Measurements from ENCODE around the gene ZNF629.

The ZNF629 gene

GRCh38 chr16:30747331-30747730 is 39.7 kb downstream of the ZNF629 start:
- DNase-seq: no peak

DNA sequence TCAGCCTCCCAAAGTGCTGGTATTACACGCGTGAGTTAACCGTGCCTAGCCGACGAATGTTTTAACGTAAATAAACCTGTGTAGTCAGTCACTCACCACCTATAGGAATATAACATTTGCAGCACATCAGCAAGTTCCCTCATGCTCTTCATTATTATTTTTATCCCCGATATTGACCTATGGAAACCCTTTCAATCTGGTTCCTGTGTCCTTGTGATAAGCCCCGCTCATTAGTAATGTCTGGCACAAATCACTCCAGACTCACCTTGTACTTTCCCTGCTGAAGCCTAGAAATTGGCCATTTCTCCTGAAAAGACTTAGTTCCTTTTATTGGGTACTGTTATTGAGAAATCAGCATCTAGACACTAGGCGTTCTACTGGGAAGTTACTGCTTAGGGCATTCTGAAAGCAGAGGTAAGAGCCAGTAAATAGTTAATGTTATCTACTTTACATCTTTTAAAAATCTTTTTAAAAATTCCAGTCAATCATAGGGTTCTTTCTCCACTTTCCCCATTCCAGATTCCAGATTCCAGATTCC is 40.3 kb downstream of the ZNF629 start:
- DNase-seq: no peak

GRCh38 chr16:30745082-30745481 is 41.9 kb downstream of the ZNF629 start:
- DNase-seq: no peak

DNA sequence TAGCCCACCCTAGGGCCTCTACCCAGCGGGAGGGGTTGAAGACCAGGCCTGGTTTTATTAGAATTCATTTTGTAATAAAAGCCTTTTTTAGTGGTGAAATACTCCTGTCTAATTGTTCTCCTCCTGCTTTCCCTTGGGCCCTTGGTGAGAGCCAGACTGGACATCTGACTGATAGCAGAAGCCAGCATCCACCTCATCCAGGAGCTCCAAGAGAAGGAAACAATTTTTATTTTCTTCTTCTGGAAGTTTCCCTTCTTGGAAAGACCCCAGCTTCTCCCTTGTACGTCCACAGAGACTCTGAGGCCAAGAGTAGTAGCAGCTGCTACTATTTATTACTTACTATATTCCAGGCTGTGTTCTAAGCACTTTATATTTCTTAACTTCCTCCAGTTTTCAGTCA is 42.8 kb downstream of the ZNF629 start:
- no peak for DNase-seq

DNA sequence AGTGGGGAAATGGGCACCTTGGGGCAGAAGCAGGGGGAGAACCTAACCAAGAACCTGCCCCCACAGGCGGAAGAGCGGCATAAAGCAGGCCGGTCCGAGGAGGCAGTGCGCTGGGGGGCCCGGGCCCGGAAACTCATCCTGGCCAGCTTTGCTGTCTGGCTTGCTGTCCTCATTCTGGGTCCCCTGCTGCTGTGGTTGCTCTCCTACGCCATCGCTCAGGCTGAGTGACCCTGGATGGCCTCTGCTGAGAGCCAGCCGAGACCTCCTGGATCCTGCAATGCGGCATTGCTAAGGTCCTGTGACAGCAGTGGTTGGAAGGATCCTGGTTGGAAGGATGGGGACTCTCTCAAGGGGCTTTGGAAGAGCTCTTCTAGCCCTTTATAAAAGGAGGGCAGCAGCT is 43.3 kb downstream of the ZNF629 start:
- no peak for DNase-seq

- DNase-seq: no peak
Measured at GRCh38 chr16:30741461-30741914, 45.5 kb downstream of the ZNF629 start.

GRCh38 chr16:30740364-30741251 is 46.4 kb downstream of the ZNF629 start:
- no peak for DNase-seq

DNA sequence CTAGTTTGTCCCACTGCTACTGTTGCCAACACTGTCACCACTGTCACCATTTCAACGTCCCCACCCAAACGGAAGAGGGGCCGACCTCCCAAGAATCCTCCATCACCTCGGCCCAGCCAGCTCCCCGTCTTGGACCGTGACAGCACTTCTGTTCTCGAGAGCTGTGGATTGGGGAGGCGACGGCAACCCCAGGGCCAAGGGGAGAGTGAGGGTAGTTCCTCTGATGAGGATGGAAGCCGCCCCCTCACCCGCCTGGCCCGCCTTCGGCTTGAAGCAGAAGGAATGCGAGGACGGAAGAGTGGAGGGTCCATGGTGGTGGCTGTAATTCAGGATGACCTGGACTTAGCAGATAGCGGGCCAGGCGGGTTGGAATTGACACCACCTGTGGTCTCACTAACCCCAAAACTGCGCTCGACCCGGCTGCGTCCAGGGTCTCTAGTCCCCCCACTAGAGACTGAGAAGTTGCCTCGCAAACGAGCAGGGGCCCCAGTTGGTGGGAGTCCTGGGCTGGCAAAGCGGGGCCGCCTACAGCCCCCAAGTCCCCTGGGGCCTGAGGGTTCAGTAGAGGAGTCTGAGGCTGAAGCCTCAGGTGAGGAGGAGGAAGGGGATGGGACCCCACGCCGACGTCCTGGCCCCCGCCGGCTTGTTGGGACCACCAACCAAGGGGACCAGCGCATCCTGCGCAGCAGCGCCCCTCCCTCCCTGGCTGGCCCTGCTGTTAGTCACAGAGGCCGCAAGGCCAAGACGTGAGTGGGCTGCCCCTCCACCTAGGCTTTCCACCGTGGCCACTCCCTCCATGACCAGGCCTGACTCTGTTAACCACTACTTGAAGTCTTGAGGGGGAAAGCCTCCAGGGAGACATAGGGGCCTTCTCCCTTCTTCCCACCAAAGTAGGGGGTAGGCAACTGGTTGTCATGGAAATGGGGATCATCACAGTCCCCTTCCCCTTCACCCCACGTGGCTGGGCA is 47.7 kb downstream of the ZNF629 start:
- no peak for DNase-seq

DNA sequence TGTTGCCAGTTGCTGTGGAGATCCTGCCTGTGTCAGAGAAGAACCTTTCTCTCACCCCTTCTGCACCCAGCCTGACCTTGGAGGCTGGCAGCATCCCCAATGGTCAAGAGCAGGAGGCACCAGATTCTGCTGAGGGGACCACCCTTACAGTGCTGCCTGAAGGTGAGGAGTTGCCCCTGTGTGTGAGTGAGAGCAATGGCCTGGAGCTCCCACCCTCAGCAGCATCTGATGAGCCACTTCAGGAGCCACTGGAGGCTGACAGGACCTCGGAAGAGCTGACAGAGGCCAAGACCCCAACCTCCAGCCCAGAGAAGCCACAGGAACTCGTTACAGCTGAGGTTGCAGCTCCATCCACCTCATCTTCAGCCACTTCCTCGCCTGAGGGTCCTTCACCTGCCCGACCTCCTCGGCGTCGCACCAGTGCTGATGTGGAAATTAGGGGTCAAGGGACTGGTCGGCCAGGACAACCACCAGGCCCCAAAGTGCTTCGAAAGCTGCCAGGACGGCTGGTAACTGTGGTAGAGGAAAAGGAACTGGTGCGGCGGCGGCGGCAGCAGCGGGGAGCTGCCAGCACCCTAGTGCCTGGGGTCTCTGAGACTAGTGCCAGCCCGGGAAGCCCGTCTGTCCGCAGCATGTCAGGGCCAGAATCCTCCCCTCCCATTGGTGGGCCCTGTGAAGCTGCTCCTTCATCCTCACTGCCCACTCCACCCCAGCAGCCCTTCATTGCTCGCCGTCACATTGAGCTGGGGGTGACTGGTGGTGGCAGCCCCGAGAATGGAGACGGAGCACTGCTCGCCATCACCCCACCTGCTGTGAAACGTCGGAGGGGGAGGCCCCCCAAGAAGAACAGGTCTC is 49.0 kb downstream of the ZNF629 start:
- DNase-seq: no peak

DNA sequence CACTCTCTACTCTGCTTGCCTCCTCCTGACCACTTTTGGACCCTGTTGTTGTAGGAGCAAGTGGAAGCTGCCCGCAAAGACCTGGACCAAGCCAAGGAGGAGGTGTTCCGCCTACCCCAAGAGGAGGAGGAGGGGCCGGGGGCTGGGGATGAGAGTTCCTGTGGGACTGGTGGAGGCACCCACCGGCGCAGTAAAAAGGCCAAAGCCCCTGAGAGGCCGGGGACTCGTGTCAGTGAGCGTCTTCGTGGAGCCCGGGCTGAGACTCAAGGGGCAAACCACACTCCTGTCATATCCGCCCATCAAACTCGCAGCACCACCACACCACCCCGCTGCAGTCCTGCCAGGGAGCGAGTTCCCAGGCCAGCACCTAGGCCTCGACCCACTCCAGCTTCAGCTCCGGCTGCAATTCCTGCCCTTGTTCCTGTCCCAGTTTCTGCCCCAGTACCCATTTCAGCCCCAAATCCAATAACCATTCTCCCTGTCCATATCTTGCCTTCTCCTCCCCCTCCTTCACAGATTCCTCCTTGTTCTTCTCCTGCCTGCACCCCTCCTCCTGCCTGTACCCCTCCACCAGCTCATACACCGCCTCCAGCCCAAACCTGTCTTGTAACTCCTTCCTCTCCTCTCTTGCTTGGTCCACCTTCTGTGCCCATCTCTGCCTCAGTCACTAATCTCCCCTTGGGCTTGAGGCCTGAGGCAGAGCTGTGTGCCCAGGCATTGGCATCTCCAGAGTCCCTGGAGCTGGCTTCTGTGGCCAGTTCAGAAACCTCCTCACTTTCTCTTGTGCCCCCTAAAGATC is 49.8 kb downstream of the ZNF629 start:
- no peak for DNase-seq

GRCh38 chr16:30731411-30731810 is 55.6 kb downstream of the ZNF629 start:
- no peak for DNase-seq

DNA sequence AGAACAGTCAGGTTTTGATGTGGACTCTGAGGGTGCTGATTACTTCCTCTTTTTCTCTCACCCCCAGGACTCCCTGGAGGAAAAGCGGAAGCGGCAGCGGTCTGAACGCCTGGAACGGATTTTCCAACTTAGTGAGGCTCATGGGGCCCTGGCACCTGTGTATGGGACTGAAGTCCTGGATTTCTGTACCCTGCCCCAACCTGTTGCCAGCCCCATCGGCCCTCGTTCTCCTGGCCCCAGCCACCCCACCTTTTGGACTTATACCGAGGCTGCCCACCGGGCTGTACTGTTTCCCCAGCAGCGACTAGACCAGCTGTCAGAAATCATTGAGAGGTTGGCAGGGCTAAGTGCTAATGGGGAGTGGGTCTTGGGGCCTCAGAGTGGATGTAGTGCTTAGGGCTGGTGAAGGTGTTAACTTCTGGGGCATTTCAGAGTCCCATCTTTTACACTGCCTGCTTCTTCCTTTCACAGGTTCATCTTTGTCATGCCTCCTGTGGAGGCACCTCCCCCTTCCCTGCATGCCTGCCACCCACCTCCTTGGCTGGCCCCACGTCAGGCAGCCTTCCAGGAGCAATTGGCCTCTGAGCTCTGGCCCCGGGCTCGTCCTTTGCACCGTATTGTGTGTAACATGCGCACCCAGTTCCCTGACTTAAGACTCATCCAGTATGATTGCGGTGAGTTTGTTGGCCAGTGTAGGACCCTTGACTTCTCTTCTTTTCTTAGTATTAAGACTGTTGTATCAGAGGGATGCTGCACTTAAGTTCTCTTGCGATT is 57.9 kb downstream of the ZNF629 start:
- no peak for DNase-seq
